Measurements from ENCODE around the gene SEC24A. TPM values are rescaled to one million over a fixed set of nuclear protein-coding genes. Genes with fewer than 3 reads are reported as not detected.
"Not testable (repeated sequence)": the region's sequence is repeated elsewhere in the genome, so short reads cannot be mapped to it uniquely, and the experiment has no call there.

Gene SEC24A
- total RNA-seq, 2 donors from 2014 or later, result 28.2 to 32.9 TPM

GRCh38 chr5:134659456-134659855 is 10.9 kb downstream of the SEC24A start:
- H3K36me3 ChIP-seq, result peaks cover 15% of the 10 kb centered on the region
- H3K4me1 ChIP-seq (ENCODE audit: control insufficient read depth in 1 of 2, low read depth in 2 of 2), result peaks cover 0 to 13% of the 10 kb centered on the region in 2 donors
- no peaks in the 10 kb centered on the region for H3K9me3 ChIP-seq
- no peak for ATAC-seq (ENCODE audit: insufficient number of reproducible peaks, low FRiP score, low read depth)
- no peak for TF ChIP-seq CTCF (IDR thresholded peaks at IDR 0.05)
- H3K27ac ChIP-seq, result no peak overlapping the region
- DNase-seq (ENCODE audit: low spot score), result no peak
- no peaks in the 10 kb centered on the region for H3K27me3 ChIP-seq (replicated peaks; ENCODE audit: insufficient read depth)
- no peak overlapping the region for H3K4me3 ChIP-seq

DNA sequence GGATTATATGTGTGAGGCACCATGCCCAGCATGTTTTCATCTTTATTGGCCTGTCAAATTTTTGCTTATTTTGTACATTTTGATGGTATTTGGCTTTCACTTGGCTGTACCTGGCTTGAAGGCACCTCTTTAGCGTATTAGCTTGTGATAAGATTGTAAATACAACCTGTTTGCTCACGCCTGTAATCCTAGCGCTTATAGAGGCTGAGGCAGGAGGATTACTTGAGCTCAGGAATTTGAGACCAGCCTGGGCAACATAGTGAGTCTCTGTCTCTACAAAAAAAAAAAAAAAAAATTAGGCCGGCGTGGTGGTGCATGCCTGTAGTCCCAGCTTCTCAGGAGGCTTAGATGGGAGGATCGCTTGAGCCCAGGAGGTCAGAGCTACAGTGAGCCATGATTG is 11.3 kb downstream of the SEC24A start:
- peaks cover 15% of the 10 kb centered on the region for H3K36me3 ChIP-seq
- no peak overlapping the region for H3K4me3 ChIP-seq
- no peaks in the 10 kb centered on the region for H3K27me3 ChIP-seq (replicated peaks; ENCODE audit: insufficient read depth)
- H3K27ac ChIP-seq, result no peak overlapping the region
- no peak for ATAC-seq (ENCODE audit: insufficient number of reproducible peaks, low FRiP score, low read depth)
- no peaks in the 10 kb centered on the region for H3K9me3 ChIP-seq
- peaks cover 0 to 9% of the 10 kb centered on the region in 2 donors for H3K4me1 ChIP-seq (ENCODE audit: control insufficient read depth in 1 of 2, low read depth in 2 of 2)
- DNase-seq (ENCODE audit: low spot score), result no peak
- TF ChIP-seq CTCF (IDR thresholded peaks at IDR 0.05), result no peak

GRCh38 chr5:134662971-134663370 is 14.4 kb downstream of the SEC24A start:
- H3K27me3 ChIP-seq (replicated peaks; ENCODE audit: insufficient read depth), result no peaks in the 10 kb centered on the region
- DNase-seq (ENCODE audit: low spot score) (no peak), ATAC-seq (ENCODE audit: insufficient number of reproducible peaks, low FRiP score, low read depth) (no peak)
- H3K9me3 ChIP-seq, result no peaks in the 10 kb centered on the region
- peaks cover 19% of the 10 kb centered on the region for H3K36me3 ChIP-seq
- H3K27ac ChIP-seq, result no peak overlapping the region
- no peaks in the 10 kb centered on the region for H3K4me1 ChIP-seq (ENCODE audit: control insufficient read depth in 1 of 2, low read depth in 2 of 2)
- no peak overlapping the region for H3K4me3 ChIP-seq
- no peak for TF ChIP-seq CTCF (IDR thresholded peaks at IDR 0.05)

DNA sequence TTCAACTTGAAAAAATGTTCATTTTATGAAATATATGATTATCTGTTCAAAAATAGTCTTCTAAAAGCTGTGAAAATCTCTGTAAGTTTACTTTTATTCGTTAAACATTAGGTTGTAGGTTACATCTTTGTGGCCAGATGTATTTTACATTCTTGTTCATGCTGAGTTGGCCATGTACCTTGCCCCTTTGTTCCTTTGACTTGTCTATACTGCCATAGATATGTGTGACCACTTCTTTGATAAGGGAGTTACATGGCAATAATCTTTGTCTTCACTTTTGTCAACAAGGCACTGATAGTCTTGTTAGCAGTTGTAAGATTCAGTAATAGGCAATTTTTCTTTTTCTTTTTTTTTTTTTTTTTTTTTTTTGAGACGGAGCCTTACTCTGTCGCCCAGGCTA is 15.9 kb downstream of the SEC24A start:
- no peak overlapping the region for H3K27ac ChIP-seq
- H3K27me3 ChIP-seq (replicated peaks; ENCODE audit: insufficient read depth), result no peaks in the 10 kb centered on the region
- H3K36me3 ChIP-seq, result peaks cover 18% of the 10 kb centered on the region
- DNase-seq (ENCODE audit: low spot score) (no peak), ATAC-seq (ENCODE audit: insufficient number of reproducible peaks, low FRiP score, low read depth) (no peak)
- H3K9me3 ChIP-seq, result no peaks in the 10 kb centered on the region
- no peaks in the 10 kb centered on the region for H3K4me1 ChIP-seq (ENCODE audit: control insufficient read depth in 1 of 2, low read depth in 2 of 2)
- no peak overlapping the region for H3K4me3 ChIP-seq
- no peak for TF ChIP-seq CTCF (IDR thresholded peaks at IDR 0.05)

DNA sequence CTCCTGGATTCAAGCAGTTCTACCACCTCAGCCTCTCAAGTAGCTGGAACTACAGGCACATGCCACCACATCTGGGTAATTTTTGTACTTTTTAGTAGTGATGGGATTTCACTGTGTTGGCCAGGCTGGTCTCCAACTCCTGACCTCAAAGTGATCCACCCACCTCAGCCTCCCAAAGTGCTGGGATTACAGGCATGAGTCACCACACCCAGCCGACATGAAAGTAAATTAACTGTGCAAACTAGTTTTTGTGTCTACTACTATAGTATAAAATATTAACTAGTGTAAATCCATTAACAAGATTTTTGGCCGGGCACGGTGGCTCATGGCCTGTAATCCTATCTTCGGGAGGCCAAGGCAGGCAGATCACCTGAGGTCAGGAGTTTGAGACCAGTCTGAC is 25.0 kb downstream of the SEC24A start:
- peaks cover 40% of the 10 kb centered on the region for H3K36me3 ChIP-seq
- not testable (repeated sequence) for H3K27ac ChIP-seq, H3K4me3 ChIP-seq

GRCh38 chr5:134677357-134677756 is 28.8 kb downstream of the SEC24A start:
- ATAC-seq (ENCODE audit: insufficient number of reproducible peaks, low FRiP score, low read depth), result not testable (repeated sequence)

More for the DNA sequence above, 25.0 kb downstream of the SEC24A start:
- ATAC-seq (ENCODE audit: insufficient number of reproducible peaks, low FRiP score, low read depth); H3K9me3 ChIP-seq; H3K27me3 ChIP-seq (replicated peaks; ENCODE audit: insufficient read depth); H3K4me1 ChIP-seq (ENCODE audit: control insufficient read depth in 1 of 2, low read depth in 2 of 2); DNase-seq (ENCODE audit: low spot score): not testable (repeated sequence)

GRCh38 chr5:134690144-134690543 is 41.6 kb downstream of the SEC24A start:
- H3K4me3 ChIP-seq; H3K4me1 ChIP-seq (ENCODE audit: control insufficient read depth in 1 of 2, low read depth in 2 of 2); H3K27ac ChIP-seq; H3K27me3 ChIP-seq (replicated peaks; ENCODE audit: insufficient read depth); ATAC-seq (ENCODE audit: insufficient number of reproducible peaks, low FRiP score, low read depth); H3K9me3 ChIP-seq; DNase-seq (ENCODE audit: low spot score): not testable (repeated sequence)
- peaks cover 49% of the 10 kb centered on the region for H3K36me3 ChIP-seq

More at GRCh38 chr5:134677357-134677756, 28.8 kb downstream of the SEC24A start:
- H3K27ac ChIP-seq; DNase-seq (ENCODE audit: low spot score); H3K4me3 ChIP-seq; H3K27me3 ChIP-seq (replicated peaks; ENCODE audit: insufficient read depth); H3K4me1 ChIP-seq (ENCODE audit: control insufficient read depth in 1 of 2, low read depth in 2 of 2); H3K9me3 ChIP-seq: not testable (repeated sequence)
- H3K36me3 ChIP-seq, result peaks cover 58% of the 10 kb centered on the region
